Endothelial cell of umbilical vein (primary cell): ENCODE results near the gene FBXO27. TPM values are rescaled to one million over a fixed set of nuclear protein-coding genes. Genes with fewer than 3 reads are reported as not detected.

Experiments used
- BruUV-seq: library from RNA; stranded (reverse); fragments of 400-500 nt; replicated peaks from 2 replicates; lab custom pipeline; 2021; lab: Mats Ljungman, UMichigan
- CTCF ChIA-PET: fragments of 300-600, 350-600 bp; sonication (Branson Sonifier 250); formaldehyde crosslinking; loops from one replicate; lab custom pipeline; 2021; ENCODE audit warnings: antibody characterized with exemption, inconsistent platforms; lab: Charles Lee
- POLR2A ChIA-PET: fragments of 300-600, 350-600 bp; sonication (Branson Sonifier 250); formaldehyde crosslinking; loops from one replicate; lab custom pipeline; 2021; ENCODE audit warnings: antibody characterized with exemption, inconsistent platforms; lab: Charles Lee
- DNase-seq: peaks from one replicate; pipeline ENCODE4 v3.0.0-alpha.2; 2011; ENCODE audit warnings: low read depth, low spot score
- FAIRE-seq: peaks from 2 replicates; lab custom pipeline; 2011; peaks lifted over from hg19 to GRCh38; lab: Jason Lieb, UNC
- H2AFZ ChIP-seq: 2 replicates; pipeline ENCODE4 v1.6.0; 2012; ENCODE audit warnings: low read depth, low read length, control low read depth, inconsistent platforms
- H3K27ac ChIP-seq: 2 replicates; pipeline ENCODE4 v1.5.1; 2011; ENCODE audit warnings: low read depth, mild to moderate bottlenecking, control low read depth, low read length, moderate library complexity; ENCODE audit not compliant: insufficient read depth
- H3K27me3 ChIP-seq, 2 experiments: 2 replicates each; pipeline versions ENCODE4 v1.6.0 to v1.6.1; 2011; ENCODE audit warnings: low read length in 2 of 2, mixed read lengths in 1 of 2; ENCODE audit not compliant: control insufficient read depth in 2 of 2, insufficient read depth in 2 of 2
- H3K36me3 ChIP-seq, 2 experiments: 2 replicates in 1 of 2; 3 replicates in 1 of 2; pipeline ENCODE4 v1.5.1; 2011; ENCODE audit warnings: low read length in 2 of 2, mild to moderate bottlenecking in 1 of 2, moderate library complexity in 1 of 2; ENCODE audit not compliant: control insufficient read depth in 2 of 2, insufficient read depth in 2 of 2; ENCODE audit errors: extremely low read depth in 1 of 2
- H3K4me1 ChIP-seq: 3 replicates; pipeline ENCODE4 v1.5.1; 2011; ENCODE audit warnings: mild to moderate bottlenecking, low read length; ENCODE audit not compliant: control insufficient read depth, insufficient read depth; ENCODE audit errors: extremely low read depth
- H3K4me2 ChIP-seq: 2 replicates; pipeline ENCODE4 v1.6.1; 2011; ENCODE audit warnings: low read length, control low read depth, mixed read lengths; ENCODE audit not compliant: insufficient read depth
- H3K4me3 ChIP-seq, 3 experiments: fragments of 200-600 bp in 1 of 3; sonication (generic), shearing (Covaris generic) in 1 of 3; replicated peaks in 1 of 3; 2 replicates each; pipeline ENCODE4 v1.5.1; 2011 to 2016; ENCODE audit warnings: control low read depth in 3 of 3, low read length in 3 of 3, mild to moderate bottlenecking in 2 of 3, inconsistent platforms in 1 of 3, low read depth in 1 of 3, moderate library complexity in 1 of 3; ENCODE audit not compliant: insufficient read depth in 1 of 3
- H3K79me2 ChIP-seq: 2 replicates; pipeline ENCODE4 v1.6.0; 2012; ENCODE audit warnings: low read length, inconsistent platforms; ENCODE audit not compliant: control insufficient read depth, insufficient read depth
- H3K9ac ChIP-seq: replicated peaks from 2 replicates; pipeline ENCODE3; 2011; ENCODE audit warnings: low read length, control low read depth; ENCODE audit not compliant: insufficient read depth; ENCODE audit errors: extremely low read depth
- H3K9me1 ChIP-seq: replicated peaks from 3 replicates; pipeline ENCODE4 v1.6.0; 2011; ENCODE audit warnings: mild to moderate bottlenecking, low read length; ENCODE audit not compliant: control insufficient read depth, insufficient read depth; ENCODE audit errors: extremely low read depth
- H3K9me3 ChIP-seq: replicated peaks from 2 replicates; pipeline ENCODE4 v1.5.1; 2012; ENCODE audit warnings: low read length, inconsistent platforms; ENCODE audit not compliant: control insufficient read depth, insufficient read depth
- H4K20me1 ChIP-seq: replicated peaks from 2 replicates; pipeline ENCODE3; 2011; ENCODE audit warnings: mild to moderate bottlenecking, low read length; ENCODE audit not compliant: control insufficient read depth, insufficient read depth; ENCODE audit errors: extremely low read depth
- EZH2 ChIP-seq: IDR thresholded peaks from 2 replicates; pipeline ENCODE4 v1.6.1; 2012; ENCODE audit warnings: borderline replicate concordance, low read depth, mild to moderate bottlenecking, moderate library complexity, low read length, inconsistent platforms; ENCODE audit not compliant: severe bottlenecking
- FOS ChIP-seq: IDR thresholded peaks from 2 replicates; pipeline ENCODE4 v1.6.1; 2011; ENCODE audit warnings: mild to moderate bottlenecking, low read length, moderate library complexity, borderline replicate concordance; ENCODE audit not compliant: insufficient read depth
- GATA2 ChIP-seq: IDR thresholded peaks from 2 replicates; pipeline ENCODE4 v1.7.0; 2011; ENCODE audit warnings: low read depth, mild to moderate bottlenecking, moderate library complexity, mixed read lengths, low read length; ENCODE audit not compliant: insufficient read length, insufficient read depth
- JUN ChIP-seq: IDR thresholded peaks from 2 replicates; pipeline ENCODE4 v1.6.1; 2011; ENCODE audit warnings: borderline replicate concordance, low read depth; ENCODE audit not compliant: insufficient read length, insufficient read depth
- MYC ChIP-seq: IDR thresholded peaks from one replicate; pipeline ENCODE4 v1.6.1; 2011; ENCODE audit warnings: mild to moderate bottlenecking, low read depth, low read length
- POLR2A ChIP-seq: IDR thresholded peaks from 2 replicates; pipeline ENCODE4 v1.6.1; 2012; ENCODE audit warnings: low read depth, mild to moderate bottlenecking, control low read depth, low read length
- POLR2AphosphoS5 ChIP-seq: IDR thresholded peaks from 2 replicates; pipeline ENCODE4 v1.6.1; 2012; ENCODE audit warnings: low read depth, mild to moderate bottlenecking, control low read depth, low read length, moderate library complexity; ENCODE audit not compliant: insufficient read depth
- dilution Hi-C: fragments of 300-500 bp; cut with MboI; formaldehyde crosslinking; loops from one replicate; pipeline ENCODE4 v1.15.0; 2019; ENCODE audit warnings: low sequenced_read_pairs; ENCODE audit not compliant: extremely low pct_ligation_motif_present
- intact Hi-C: fragments of 100-400 bp; cut with micrococcal nuclease; formaldehyde crosslinking; loops from one replicate; pipeline ENCODE4 v1.10.0; 2022
- polyA plus RNA-seq, 4 experiments: library from polyadenylated mRNA; depleted of rRNA in 3 of 4; stranded (reverse) in 3 of 4; unstranded in 1 of 4; fragments of >200 nt; gene quantifications; 2 replicates each; pipeline versions ENCODE4 v1.2.1 to v1.2.3, GENCODE V29; 2011 to 2012; ENCODE audit warnings: missing spikeins in 1 of 4
- total RNA-seq: library from RNA; stranded (reverse); gene quantifications from 2 replicates; pipeline ENCODE4 v1.2.3, GENCODE V29; 2021
- TF ChIP-seq, protein P1 (sequence below), 2 donors: IDR thresholded peaks; 1 replicate in 1 of 2; 2 replicates in 1 of 2; pipeline ENCODE4 v1.5.1; 2011; ENCODE audit warnings: low read length in 2 of 2, mild to moderate bottlenecking in 2 of 2, moderate library complexity in 2 of 2, control low read depth in 1 of 2, inconsistent platforms in 1 of 2, low read depth in 1 of 2; ENCODE audit not compliant: insufficient read depth in 1 of 2; ENCODE audit errors: extremely low read depth in 1 of 2
- TF ChIP-seq, protein P2 (sequence below): IDR thresholded peaks from 2 replicates; pipeline ENCODE4 v1.6.1; 2011; ENCODE audit not compliant: insufficient read depth, insufficient read length

Gene FBXO27
- total and polyA plus RNA-seq, 2 donors (not counting 3 experiments of a cell fraction or from before 2014, with no cell fraction given), result 3.5 to 4.2 TPM

DNA sequence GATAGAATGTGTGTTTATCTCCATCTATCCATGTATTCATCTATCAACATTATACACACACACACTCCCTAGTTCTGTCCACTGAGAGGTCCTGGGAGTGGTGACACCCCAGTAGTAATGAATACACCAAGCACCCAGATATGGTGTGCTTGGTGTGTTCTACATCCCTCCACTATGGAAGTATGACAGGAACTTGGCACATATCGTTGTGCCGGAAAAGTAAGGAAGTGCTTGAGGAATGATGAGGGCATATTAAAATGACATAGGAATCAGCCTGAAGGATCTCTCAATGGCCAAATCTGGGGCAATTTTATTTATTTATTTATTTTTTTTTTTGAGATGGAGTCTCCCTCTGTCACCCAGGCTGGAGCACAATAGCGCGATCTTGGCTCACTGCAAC, 28.6 kb downstream of the FBXO27 start:
- ChIA-PET POLR2A (no interaction called here), CTCF (no interaction called here)
- Histone ChIP-seq H2AFZ (no peak overlapping the region), H3K4me1 (no peaks in the 10 kb centered on the region), H3K4me3 (no peak overlapping the region), H3K9ac (no peak overlapping the region), H3K36me3 (no peaks in the 10 kb centered on the region), H3K27ac (no peak overlapping the region), H3K9me1 (no peaks in the 10 kb centered on the region), H3K9me3 (no peaks in the 10 kb centered on the region), H3K27me3 (no peaks in the 10 kb centered on the region), H4K20me1 (no peaks in the 10 kb centered on the region), H3K79me2 (no peaks in the 10 kb centered on the region), H3K4me2 (no peak overlapping the region)
- BruUV-seq, result no TSS peak
- no peak for FAIRE-seq
- no peak for DNase-seq
- no peak for TF ChIP-seq POLR2AphosphoS5
- no peak for TF ChIP-seq POLR2A
- TF ChIP-seq JUN, result no peak
- dilution Hi-C loops, result no loop called here
- intact Hi-C loops, result no loop called here

DNA sequence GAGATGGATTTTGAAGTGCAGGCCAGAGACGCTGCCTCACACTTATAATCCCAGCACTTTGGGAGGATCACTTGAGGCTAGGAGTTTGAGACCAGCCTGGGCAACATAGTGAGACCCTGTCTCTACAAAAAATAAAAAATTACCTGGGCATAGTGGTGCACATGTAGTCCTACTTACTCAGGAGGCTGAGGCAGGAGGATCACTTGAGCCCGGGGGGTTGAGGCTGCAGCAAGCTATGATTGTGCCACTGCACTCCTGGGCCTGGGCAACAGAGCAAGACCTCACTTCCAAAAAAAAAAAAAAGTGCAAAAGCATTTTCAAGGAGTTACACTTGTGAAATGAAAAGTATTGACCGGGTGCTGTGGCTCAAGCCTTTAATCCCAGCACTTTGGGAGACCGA, 29.2 kb downstream of the FBXO27 start:
- dilution Hi-C loops, result no loop called here
- H3K27ac ChIP-seq, result no peak overlapping the region
- no peak for FAIRE-seq

More for the DNA sequence above, 29.2 kb downstream of the FBXO27 start:
- Histone ChIP-seq H3K4me2 (no peak overlapping the region), H3K36me3 (no peaks in the 10 kb centered on the region), H3K4me3 (no peak overlapping the region), H3K4me1 (no peaks in the 10 kb centered on the region), H3K79me2 (no peaks in the 10 kb centered on the region), H4K20me1 (no peaks in the 10 kb centered on the region), H3K9me3 (no peaks in the 10 kb centered on the region), H2AFZ (no peak overlapping the region), H3K9ac (no peak overlapping the region), H3K9me1 (no peaks in the 10 kb centered on the region), H3K27me3 (no peaks in the 10 kb centered on the region)
- POLR2A ChIA-PET, result no interaction called here
- no TSS peak for BruUV-seq
- CTCF ChIA-PET, result no interaction called here
- intact Hi-C loops, result no loop called here
- TF ChIP-seq GATA2 (no peak), MYC (no peak), FOS (no peak), JUN (no peak), POLR2AphosphoS5 (no peak), EZH2 (no peak), POLR2A (no peak)
- TF ChIP-seq, protein P1, sequence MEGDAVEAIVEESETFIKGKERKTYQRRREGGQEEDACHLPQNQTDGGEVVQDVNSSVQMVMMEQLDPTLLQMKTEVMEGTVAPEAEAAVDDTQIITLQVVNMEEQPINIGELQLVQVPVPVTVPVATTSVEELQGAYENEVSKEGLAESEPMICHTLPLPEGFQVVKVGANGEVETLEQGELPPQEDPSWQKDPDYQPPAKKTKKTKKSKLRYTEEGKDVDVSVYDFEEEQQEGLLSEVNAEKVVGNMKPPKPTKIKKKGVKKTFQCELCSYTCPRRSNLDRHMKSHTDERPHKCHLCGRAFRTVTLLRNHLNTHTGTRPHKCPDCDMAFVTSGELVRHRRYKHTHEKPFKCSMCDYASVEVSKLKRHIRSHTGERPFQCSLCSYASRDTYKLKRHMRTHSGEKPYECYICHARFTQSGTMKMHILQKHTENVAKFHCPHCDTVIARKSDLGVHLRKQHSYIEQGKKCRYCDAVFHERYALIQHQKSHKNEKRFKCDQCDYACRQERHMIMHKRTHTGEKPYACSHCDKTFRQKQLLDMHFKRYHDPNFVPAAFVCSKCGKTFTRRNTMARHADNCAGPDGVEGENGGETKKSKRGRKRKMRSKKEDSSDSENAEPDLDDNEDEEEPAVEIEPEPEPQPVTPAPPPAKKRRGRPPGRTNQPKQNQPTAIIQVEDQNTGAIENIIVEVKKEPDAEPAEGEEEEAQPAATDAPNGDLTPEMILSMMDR (IDR thresholded peaks at IDR 0.05; ENCODE audit: extremely low read depth in 1 of 2, insufficient read depth in 1 of 2, low read depth in 1 of 2, low read length in 2 of 2), result no peak
- TF ChIP-seq, protein P2, sequence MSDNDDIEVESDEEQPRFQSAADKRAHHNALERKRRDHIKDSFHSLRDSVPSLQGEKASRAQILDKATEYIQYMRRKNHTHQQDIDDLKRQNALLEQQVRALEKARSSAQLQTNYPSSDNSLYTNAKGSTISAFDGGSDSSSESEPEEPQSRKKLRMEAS, result no peak
- DNase-seq, result no peak
